C4-2B (cell line): Measurements from ENCODE around the gene POLE2.
A peak's percentile ranks its signal among the peaks of the same experiment; 100 is the strongest.

ENCODE experiments used
- H3K27ac ChIP-seq: fragments of 450-650 bp; 2 replicates; pipeline ENCODE4 v1.5.1; 2017
- CTCF ChIP-seq: fragments of 450-650 bp; conservative IDR thresholded peaks from 2 replicates; pipeline ENCODE4 v1.5.1; 2017; ENCODE audit warnings: mild to moderate bottlenecking
- ZFX ChIP-seq: fragments of 450-650 bp; IDR thresholded peaks from 2 replicates; pipeline ENCODE4 v1.6.1; 2017

The POLE2 gene

DNA sequence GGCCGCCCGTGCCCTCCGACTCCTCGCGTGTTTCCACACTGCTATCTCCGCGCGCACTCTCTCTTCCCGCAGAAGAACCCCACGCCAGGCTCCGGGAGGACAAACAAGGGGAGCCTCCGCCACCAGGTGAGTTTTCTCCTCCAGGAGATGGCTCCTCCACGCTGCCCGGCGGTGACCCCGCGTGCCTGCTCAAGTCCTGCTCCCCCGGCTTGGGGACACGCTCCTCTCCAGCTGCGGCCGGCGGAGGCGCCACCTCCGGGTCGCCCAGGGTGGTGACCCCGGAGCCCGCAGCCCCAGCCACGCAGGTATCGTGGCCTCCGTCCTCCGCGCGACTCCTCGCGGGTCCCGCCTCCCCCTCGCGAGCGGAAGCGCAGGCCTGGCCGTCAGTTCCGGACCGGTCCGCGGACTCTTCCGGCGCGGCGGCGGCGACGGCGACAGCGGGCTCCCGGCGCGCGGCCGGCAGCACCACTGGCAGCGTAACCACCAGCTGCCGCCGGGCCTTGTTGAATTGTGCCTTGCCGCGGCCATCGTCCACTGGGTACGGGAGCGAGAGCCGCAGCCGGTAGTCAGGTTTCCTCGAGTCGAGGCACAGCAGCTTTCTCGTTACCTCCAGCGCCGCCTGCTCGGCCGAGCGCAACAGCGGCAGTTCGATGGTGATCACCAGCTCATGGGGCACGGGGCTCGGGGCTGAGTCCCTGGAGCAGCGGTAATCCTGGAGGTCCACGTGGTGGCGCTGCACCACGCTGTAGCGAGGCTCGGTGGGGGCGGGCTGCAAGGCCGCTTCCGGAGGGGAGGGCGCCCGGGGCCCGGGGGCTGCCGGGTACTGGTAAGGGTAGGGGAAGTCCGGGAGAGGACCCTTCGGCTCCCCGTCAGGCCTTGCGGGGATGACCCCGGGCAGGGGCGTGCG, 54.1 kb downstream of the POLE2 start:
- peak; percentile 96 for TF ChIP-seq CTCF
- peak; percentile 82 for TF ChIP-seq ZFX
- H3K27ac ChIP-seq = peak overlapping the region; percentile 95

DNA sequence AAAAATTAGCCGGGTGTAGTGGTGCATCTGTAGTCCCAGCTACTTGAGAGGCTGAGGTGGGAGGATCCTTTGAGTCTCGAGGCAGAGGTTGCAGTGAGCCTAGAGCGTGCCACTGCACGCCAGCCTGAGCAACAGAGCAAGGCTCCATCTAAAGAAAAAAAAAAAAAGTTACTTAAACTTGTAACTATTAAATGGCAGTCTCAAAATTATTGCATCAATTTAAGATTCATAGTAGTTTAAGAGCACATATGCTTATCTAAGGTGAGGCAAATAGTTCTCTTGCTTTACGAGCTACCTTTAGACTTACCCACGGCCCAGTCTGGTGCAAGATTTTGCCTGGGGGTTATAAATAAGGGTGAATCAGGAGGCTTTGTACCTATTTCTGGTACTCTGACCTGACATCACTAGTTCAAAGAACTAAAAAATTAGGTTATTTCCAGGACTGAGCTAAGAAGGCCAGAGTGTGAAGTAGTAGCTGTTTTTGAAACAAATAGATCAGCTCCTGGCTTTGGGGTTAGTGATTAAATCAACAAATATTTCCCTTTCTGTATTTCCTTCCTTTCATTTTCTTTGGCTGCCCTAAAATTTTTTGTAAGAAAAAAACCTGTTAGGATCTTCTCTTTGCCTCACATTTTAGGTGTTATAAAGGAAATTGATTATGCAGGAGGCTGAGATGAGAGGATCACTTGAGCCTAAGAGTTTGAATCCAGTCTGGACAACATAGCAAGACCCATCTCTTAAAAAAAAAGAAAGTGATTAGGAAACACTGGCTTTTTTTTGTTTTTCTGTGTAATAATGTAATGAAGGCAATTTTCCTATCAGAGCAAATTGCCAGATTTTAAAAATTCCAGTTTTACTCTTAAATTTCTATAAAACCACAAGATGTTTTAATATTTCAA, 63.8 kb downstream of the POLE2 start:
- no peak overlapping the region for H3K27ac ChIP-seq

GRCh38 chr14:49623387-49623786, 64.6 kb downstream of the POLE2 start:
- H3K27ac ChIP-seq = no peak overlapping the region
- TF ChIP-seq CTCF = no peak
- no peak for TF ChIP-seq ZFX

More for the DNA sequence above, 63.8 kb downstream of the POLE2 start:
- TF ChIP-seq CTCF = no peak
- TF ChIP-seq ZFX = no peak

DNA sequence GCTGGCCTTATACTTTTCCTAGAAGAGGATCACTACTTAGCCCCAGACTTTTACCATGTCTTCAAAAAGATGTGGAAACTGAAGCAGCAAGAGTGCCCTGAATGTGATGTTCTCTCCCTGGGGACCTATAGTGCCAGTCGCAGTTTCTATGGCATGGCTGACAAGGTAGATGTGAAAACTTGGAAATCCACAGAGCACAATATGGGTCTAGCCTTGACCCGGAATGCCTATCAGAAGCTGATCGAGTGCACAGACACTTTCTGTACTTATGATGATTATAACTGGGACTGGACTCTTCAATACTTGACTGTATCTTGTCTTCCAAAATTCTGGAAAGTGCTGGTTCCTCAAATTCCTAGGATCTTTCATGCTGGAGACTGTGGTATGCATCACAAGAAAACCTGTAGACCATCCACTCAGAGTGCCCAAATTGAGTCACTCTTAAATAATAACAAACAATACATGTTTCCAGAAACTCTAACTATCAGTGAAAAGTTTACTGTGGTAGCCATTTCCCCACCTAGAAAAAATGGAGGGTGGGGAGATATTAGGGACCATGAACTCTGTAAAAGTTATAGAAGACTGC, 65.9 kb downstream of the POLE2 start:
- no peak for TF ChIP-seq ZFX
- no peak for TF ChIP-seq CTCF
- H3K27ac ChIP-seq = peak overlapping the region; percentile 98

DNA sequence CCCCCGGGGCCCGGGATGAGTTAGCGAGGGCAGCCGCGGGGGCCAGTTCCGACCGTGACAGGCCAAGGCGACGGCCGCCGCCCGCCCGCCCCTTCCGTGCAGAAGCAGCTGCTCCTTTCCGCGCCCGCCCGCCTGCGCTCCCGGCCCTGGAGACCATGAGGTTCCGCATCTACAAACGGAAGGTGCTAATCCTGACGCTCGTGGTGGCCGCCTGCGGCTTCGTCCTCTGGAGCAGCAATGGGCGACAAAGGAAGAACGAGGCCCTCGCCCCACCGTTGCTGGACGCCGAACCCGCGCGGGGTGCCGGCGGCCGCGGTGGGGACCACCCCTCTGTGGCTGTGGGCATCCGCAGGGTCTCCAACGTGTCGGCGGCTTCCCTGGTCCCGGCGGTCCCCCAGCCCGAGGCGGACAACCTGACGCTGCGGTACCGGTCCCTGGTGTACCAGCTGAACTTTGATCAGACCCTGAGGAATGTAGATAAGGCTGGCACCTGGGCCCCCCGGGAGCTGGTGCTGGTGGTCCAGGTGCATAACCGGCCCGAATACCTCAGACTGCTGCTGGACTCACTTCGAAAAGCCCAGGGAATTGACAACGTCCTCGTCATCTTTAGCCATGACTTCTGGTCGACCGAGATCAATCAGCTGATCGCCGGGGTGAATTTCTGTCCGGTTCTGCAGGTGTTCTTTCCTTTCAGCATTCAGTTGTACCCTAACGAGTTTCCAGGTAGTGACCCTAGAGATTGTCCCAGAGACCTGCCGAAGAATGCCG, 66.7 kb downstream of the POLE2 start:
- peak overlapping the region; percentile 98 for H3K27ac ChIP-seq
- TF ChIP-seq CTCF = peak; percentile 17; the same call in 1 of the 2 replicates
- TF ChIP-seq ZFX = peak; percentile 73

DNA sequence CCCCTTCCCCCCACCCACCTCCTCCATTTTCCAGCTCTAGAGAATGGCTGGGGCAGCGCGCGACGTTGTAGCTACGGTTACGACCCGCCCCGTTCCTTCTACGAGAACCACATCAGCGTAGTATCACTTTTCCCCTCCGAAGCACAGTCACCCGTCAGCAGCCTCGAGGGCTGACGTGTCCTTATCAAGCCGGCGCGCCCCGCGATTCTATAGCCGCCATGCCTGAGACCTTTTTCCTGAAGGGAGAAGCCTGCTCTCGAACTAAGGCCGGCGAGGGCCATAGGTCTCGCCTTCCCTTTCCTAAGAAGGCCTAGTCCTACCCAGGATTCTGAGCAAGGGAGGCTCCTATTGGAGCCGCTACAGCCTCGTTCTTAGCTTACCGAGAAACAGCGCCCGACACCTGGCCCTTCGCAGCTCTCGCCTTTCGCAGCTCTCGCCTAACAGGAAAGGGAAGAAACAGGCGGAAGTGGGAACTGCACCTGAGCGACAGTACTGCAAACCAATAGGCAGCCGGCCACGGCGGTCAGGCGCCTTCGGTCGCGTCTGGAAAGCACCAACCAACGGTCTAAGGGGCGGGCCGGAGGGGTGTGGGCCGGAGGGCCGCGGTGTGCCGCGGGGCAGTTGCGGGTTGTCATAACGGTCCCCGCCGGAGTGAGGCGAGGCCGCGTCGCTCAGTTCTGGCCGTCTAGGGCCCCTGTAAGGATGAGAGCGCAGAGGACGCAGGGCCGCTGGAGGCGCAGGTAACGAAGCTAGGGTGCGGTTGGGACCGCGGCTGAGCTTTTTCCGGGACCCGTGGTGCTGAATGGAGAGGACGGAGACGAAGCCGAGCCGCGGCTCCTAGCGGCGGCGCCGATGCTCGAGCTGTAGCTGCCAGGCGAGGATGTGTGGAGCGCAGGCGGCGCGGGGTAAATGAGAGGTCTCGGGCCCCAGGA, 67.6 kb downstream of the POLE2 start, which contains the start of the genes MGAT2 and RPL36AL:
Gene MGAT2, plus strand, starts transcription at position 618 of the 932 bp plus-strand sequence. CDS start 470 bp downstream, outside the sequence.
Gene RPL36AL, minus strand, starts transcription at position 445 of the 932 bp plus-strand sequence. CDS start 1,522 bp downstream, outside the sequence.
- TF ChIP-seq CTCF (peak; percentile 37), ZFX (peak; percentile 82)
- peak within 1 kb of the TSS; percentile 98 for H3K27ac ChIP-seq
